ENCODE data around the gene TNS1.

The TNS1 gene

GRCh38 chr2:218033590-218034496, 31.0 kb upstream of the TNS1 start:
- Histone ChIP-seq H3K79me2 (ENCODE audit: low read length) (no peaks in the 10 kb centered on the region), H3F3A (ENCODE audit: insufficient read depth, low read length) (peaks cover 7% of the 10 kb centered on the region), H3K27ac (ENCODE audit: low read length) (no peak overlapping the region), H3K36me3 (replicated peaks; ENCODE audit: insufficient read depth, low read length) (no peaks in the 10 kb centered on the region), H3K4me1 (ENCODE audit: low read length) (peaks cover 14% of the 10 kb centered on the region), H3K4me2 (ENCODE audit: low read depth, low read length) (peak overlapping the region; percentile 78; the same call in 1 of the 2 replicates), H3K9me2 (replicated peaks; ENCODE audit: insufficient read depth, low read length) (no peaks in the 10 kb centered on the region), H4K20me1 (ENCODE audit: insufficient read depth, low read length) (no peaks in the 10 kb centered on the region), H3K27me3 (replicated peaks; ENCODE audit: insufficient read depth, low read length) (no peaks in the 10 kb centered on the region), H3K4me3 (ENCODE audit: low read length) (no peak overlapping the region; the same call in 1 of the 2 replicates), H2AFZ (ENCODE audit: low read length) (peak overlapping the region; percentile 73), H3K9ac (ENCODE audit: low read length) (peak overlapping the region; percentile 20; the same call in 1 of the 2 replicates), H3K9me3 (replicated peaks; ENCODE audit: insufficient read depth, low read length) (no peaks in the 10 kb centered on the region)
- no peak for TF ChIP-seq EZH2 (optimal IDR thresholded peaks at IDR 0.05; ENCODE audit: low read depth, low read length)
- no peak for TF ChIP-seq EZH2phosphoT487 (IDR thresholded peaks at IDR 0.05; ENCODE audit: low read length)
- TF ChIP-seq CTCF (IDR thresholded peaks at IDR 0.05; ENCODE audit: low read length), result no peak
- DNase-seq, result no peak

- H3K4me2 ChIP-seq (ENCODE audit: low read depth, low read length), result no peak overlapping the region
- no peak overlapping the region for H2AFZ ChIP-seq (ENCODE audit: low read length)
- no peaks in the 10 kb centered on the region for H3K79me2 ChIP-seq (ENCODE audit: low read length)
- no peaks in the 10 kb centered on the region for H3K36me3 ChIP-seq (replicated peaks; ENCODE audit: insufficient read depth, low read length)
- H3K9me2 ChIP-seq (replicated peaks; ENCODE audit: insufficient read depth, low read length), result no peaks in the 10 kb centered on the region
- H3K27me3 ChIP-seq (replicated peaks; ENCODE audit: insufficient read depth, low read length), result no peaks in the 10 kb centered on the region
- TF ChIP-seq EZH2 (optimal IDR thresholded peaks at IDR 0.05; ENCODE audit: low read depth, low read length), result no peak
- TF ChIP-seq CTCF (IDR thresholded peaks at IDR 0.05; ENCODE audit: low read length), result no peak
- TF ChIP-seq EZH2phosphoT487 (IDR thresholded peaks at IDR 0.05; ENCODE audit: low read length), result no peak
- H3K27ac ChIP-seq (ENCODE audit: low read length), result no peak overlapping the region
- H3F3A ChIP-seq (ENCODE audit: insufficient read depth, low read length), result peaks cover under 1% of the 10 kb centered on the region; the same call in 1 of the 2 replicates
- H3K4me1 ChIP-seq (ENCODE audit: low read length), result peaks cover 8% of the 10 kb centered on the region
- no peaks in the 10 kb centered on the region for H3K9me3 ChIP-seq (replicated peaks; ENCODE audit: insufficient read depth, low read length)
- no peak for DNase-seq
- no peak overlapping the region for H3K4me3 ChIP-seq (ENCODE audit: low read length)
- H4K20me1 ChIP-seq (ENCODE audit: insufficient read depth, low read length), result no peaks in the 10 kb centered on the region
- no peak overlapping the region for H3K9ac ChIP-seq (ENCODE audit: low read length)
Measured at GRCh38 chr2:218033208-218033589, 30.4 kb upstream of the TNS1 start.

GRCh38 chr2:218032336-218033171, 29.8 kb upstream of the TNS1 start:
- no peak overlapping the region for H3K4me2 ChIP-seq (ENCODE audit: low read depth, low read length)
- no peaks in the 10 kb centered on the region for H4K20me1 ChIP-seq (ENCODE audit: insufficient read depth, low read length)
- no peaks in the 10 kb centered on the region for H3K9me2 ChIP-seq (replicated peaks; ENCODE audit: insufficient read depth, low read length)
- TF ChIP-seq EZH2phosphoT487 (IDR thresholded peaks at IDR 0.05; ENCODE audit: low read length), result no peak
- no peak for TF ChIP-seq EZH2 (optimal IDR thresholded peaks at IDR 0.05; ENCODE audit: low read depth, low read length)
- TF ChIP-seq CTCF (IDR thresholded peaks at IDR 0.05; ENCODE audit: low read length), result no peak
- H3K79me2 ChIP-seq (ENCODE audit: low read length), result no peaks in the 10 kb centered on the region
- H3K36me3 ChIP-seq (replicated peaks; ENCODE audit: insufficient read depth, low read length), result no peaks in the 10 kb centered on the region
- H3F3A ChIP-seq (ENCODE audit: insufficient read depth, low read length), result no peaks in the 10 kb centered on the region
- H3K4me3 ChIP-seq (ENCODE audit: low read length), result no peak overlapping the region
- H3K4me1 ChIP-seq (ENCODE audit: low read length), result 0 out of 2 replicates have a peak, but pooled peaks cover 1% of the 10 kb centered on the region
- H3K9me3 ChIP-seq (replicated peaks; ENCODE audit: insufficient read depth, low read length), result no peaks in the 10 kb centered on the region
- H3K9ac ChIP-seq (ENCODE audit: low read length), result no peak overlapping the region
- H2AFZ ChIP-seq (ENCODE audit: low read length), result no peak overlapping the region
- no peak for DNase-seq
- no peak overlapping the region for H3K27ac ChIP-seq (ENCODE audit: low read length)
- no peaks in the 10 kb centered on the region for H3K27me3 ChIP-seq (replicated peaks; ENCODE audit: insufficient read depth, low read length)

Measured in MM.1S (cell line).